ENCODE data around the gene CPSF4L. TPM values are rescaled to one million over a fixed set of nuclear protein-coding genes. Genes with fewer than 3 reads are reported as not detected.

Gene CPSF4L
- total RNA-seq, 1 experiment from 2014 or later, result not detected

GRCh38 chr17:73251871-73252270 is 9.8 kb downstream of the CPSF4L start (continued):
- TF ChIP-seq, protein P1, sequence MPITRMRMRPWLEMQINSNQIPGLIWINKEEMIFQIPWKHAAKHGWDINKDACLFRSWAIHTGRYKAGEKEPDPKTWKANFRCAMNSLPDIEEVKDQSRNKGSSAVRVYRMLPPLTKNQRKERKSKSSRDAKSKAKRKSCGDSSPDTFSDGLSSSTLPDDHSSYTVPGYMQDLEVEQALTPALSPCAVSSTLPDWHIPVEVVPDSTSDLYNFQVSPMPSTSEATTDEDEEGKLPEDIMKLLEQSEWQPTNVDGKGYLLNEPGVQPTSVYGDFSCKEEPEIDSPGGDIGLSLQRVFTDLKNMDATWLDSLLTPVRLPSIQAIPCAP (CRISPR knock-in tag; IDR thresholded peaks at IDR 0.05), result no peak
- TF ChIP-seq EMX1 (CRISPR knock-in tag; IDR thresholded peaks at IDR 0.05), result no peak
- TF ChIP-seq, protein P2, sequence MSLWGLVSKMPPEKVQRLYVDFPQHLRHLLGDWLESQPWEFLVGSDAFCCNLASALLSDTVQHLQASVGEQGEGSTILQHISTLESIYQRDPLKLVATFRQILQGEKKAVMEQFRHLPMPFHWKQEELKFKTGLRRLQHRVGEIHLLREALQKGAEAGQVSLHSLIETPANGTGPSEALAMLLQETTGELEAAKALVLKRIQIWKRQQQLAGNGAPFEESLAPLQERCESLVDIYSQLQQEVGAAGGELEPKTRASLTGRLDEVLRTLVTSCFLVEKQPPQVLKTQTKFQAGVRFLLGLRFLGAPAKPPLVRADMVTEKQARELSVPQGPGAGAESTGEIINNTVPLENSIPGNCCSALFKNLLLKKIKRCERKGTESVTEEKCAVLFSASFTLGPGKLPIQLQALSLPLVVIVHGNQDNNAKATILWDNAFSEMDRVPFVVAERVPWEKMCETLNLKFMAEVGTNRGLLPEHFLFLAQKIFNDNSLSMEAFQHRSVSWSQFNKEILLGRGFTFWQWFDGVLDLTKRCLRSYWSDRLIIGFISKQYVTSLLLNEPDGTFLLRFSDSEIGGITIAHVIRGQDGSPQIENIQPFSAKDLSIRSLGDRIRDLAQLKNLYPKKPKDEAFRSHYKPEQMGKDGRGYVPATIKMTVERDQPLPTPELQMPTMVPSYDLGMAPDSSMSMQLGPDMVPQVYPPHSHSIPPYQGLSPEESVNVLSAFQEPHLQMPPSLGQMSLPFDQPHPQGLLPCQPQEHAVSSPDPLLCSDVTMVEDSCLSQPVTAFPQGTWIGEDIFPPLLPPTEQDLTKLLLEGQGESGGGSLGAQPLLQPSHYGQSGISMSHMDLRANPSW (CRISPR knock-in tag; conservative IDR thresholded peaks at IDR 0.05; ENCODE audit: low read depth), result no peak
- TF ChIP-seq, protein P3, sequence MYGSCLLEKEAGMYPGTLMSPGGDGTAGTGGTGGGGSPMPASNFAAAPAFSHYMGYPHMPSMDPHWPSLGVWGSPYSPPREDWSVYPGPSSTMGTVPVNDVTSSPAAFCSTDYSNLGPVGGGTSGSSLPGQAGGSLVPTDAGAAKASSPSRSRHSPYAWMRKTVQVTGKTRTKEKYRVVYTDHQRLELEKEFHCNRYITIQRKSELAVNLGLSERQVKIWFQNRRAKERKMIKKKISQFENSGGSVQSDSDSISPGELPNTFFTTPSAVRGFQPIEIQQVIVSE (CRISPR knock-in tag; IDR thresholded peaks at IDR 0.05; ENCODE audit: borderline replicate concordance), result no peak

- Mint-ChIP-seq H3K27me3 (ENCODE audit: low read depth) (no peaks in the 10 kb centered on the region), H3K36me3 (peaks cover 5% of the 10 kb centered on the region), H3K4me3 (no peak overlapping the region), H3K27ac (no peak overlapping the region; the same call in 1 of the 2 replicates), H3K9me3 (no peaks in the 10 kb centered on the region), H3K4me1 (peaks cover 6% of the 10 kb centered on the region)
- CTCF ChIA-PET, result interaction anchor here (2.0 to 3.7 kb wide), 2 partner anchors 55 to 119 kb away, joined by 5 to 20 read pairs; no protein-coding TSS in a partner anchor
- POLR2A ChIA-PET, result interaction anchor here (0.9 kb wide), 1 partner anchor 153 kb away, joined by 3 read pairs; no protein-coding TSS in a partner anchor
- ATAC-seq (no peak), DNase-seq (ENCODE audit: low spot score) (no peak)
- no peak for TF ChIP-seq RELA (CRISPR knock-in tag; IDR thresholded peaks at IDR 0.05; ENCODE audit: borderline replicate concordance)
- no peak for TF ChIP-seq ATF2 (CRISPR knock-in tag; IDR thresholded peaks at IDR 0.05; ENCODE audit: borderline replicate concordance, low read depth)
- TF ChIP-seq CBFB (CRISPR knock-in tag; IDR thresholded peaks at IDR 0.05; ENCODE audit: low read depth), result no peak
- no peak for TF ChIP-seq ZNF281 (CRISPR knock-in tag; IDR thresholded peaks at IDR 0.05)
- TF ChIP-seq ATF6 (CRISPR knock-in tag; IDR thresholded peaks at IDR 0.05), result no peak
- no peak for TF ChIP-seq E2F5 (CRISPR knock-in tag; IDR thresholded peaks at IDR 0.05)
- TF ChIP-seq FOXJ3 (CRISPR knock-in tag; IDR thresholded peaks at IDR 0.05; ENCODE audit: borderline replicate concordance), result no peak
- no peak for TF ChIP-seq ATF1 (CRISPR knock-in tag; IDR thresholded peaks at IDR 0.05)
- no peak for TF ChIP-seq ZNF416 (CRISPR knock-in tag; IDR thresholded peaks at IDR 0.05)
- no peak for TF ChIP-seq ZBTB21 (CRISPR knock-in tag; IDR thresholded peaks at IDR 0.05; ENCODE audit: borderline replicate concordance)
- no peak for TF ChIP-seq ZNF512 (CRISPR knock-in tag; IDR thresholded peaks at IDR 0.05; ENCODE audit: borderline replicate concordance)
- TF ChIP-seq ZNF232 (CRISPR knock-in tag; IDR thresholded peaks at IDR 0.05), result no peak
- TF ChIP-seq, protein P4, sequence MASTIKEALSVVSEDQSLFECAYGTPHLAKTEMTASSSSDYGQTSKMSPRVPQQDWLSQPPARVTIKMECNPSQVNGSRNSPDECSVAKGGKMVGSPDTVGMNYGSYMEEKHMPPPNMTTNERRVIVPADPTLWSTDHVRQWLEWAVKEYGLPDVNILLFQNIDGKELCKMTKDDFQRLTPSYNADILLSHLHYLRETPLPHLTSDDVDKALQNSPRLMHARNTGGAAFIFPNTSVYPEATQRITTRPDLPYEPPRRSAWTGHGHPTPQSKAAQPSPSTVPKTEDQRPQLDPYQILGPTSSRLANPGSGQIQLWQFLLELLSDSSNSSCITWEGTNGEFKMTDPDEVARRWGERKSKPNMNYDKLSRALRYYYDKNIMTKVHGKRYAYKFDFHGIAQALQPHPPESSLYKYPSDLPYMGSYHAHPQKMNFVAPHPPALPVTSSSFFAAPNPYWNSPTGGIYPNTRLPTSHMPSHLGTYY (CRISPR knock-in tag; IDR thresholded peaks at IDR 0.05), result no peak
- no peak for TF ChIP-seq ELF4 (CRISPR knock-in tag; IDR thresholded peaks at IDR 0.05; ENCODE audit: low read depth)
- no peak for TF ChIP-seq KAT7 (CRISPR knock-in tag; IDR thresholded peaks at IDR 0.05; ENCODE audit: borderline replicate concordance)
Measured at GRCh38 chr17:73250851-73251640, 10.6 kb downstream of the CPSF4L start.

All from WTC11 (cell line).